ENCODE results near the gene SLC26A5. TPM values are rescaled to one million over a fixed set of nuclear protein-coding genes. Genes with fewer than 3 reads are reported as not detected.

Gene SLC26A5
- total RNA-seq, 4 donors from 2014 or later, result 0.51 to 2.5 (median 1.0) TPM

DNA sequence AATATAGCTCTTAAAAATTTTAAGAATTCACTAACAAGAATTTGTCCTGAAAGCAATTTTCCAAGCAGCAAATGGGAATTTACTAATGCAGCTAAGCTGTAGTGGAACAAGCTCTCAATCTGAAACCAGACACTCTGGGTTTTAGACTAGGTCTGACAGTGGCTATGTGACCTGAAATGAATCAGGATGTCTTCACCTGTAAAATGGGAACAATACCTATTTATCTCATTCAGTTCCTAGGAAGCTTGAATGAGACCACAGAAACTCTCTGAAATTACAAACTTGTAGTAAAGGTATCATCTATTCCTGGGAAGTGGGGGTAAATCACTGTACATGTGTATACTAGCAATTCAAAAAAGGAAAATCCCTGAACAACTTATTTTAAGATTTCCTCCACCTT is 102.7 kb downstream of the SLC26A5 start:
- TF ChIP-seq CTCF (IDR thresholded peaks at IDR 0.05) (no peak), POLR2A (IDR thresholded peaks at IDR 0.05) (no peak)
- intact Hi-C loops (cut with DNase I; ENCODE audit: low total_unique reads), result no loop called here
- no peak for DNase-seq (ENCODE audit: low spot score in 2 of 2)
- no peak overlapping the region for H3K4me3 ChIP-seq (ENCODE audit: low read depth, poor library complexity, severe bottlenecking)

DNA sequence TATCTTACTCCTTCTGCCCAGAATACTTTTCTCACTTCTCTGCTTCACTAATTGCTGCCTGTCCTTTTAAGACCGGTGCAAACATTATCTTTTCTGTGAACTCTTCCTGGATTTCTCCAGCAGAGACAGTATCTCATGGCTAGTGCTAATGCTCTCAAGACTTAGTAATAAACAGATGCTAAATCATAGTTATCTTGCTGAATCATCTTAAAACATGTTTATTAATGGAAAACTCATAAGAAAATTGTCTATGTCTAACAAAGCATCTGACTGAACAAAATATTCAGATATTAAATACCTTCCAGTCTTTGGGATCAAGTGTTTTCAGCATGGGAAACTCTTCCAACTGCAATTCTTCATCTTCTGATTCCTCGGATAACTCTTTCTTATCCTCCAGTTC is 104.5 kb downstream of the SLC26A5 start:
- intact Hi-C loops (cut with DNase I; ENCODE audit: low total_unique reads), result no loop called here
- TF ChIP-seq CTCF (IDR thresholded peaks at IDR 0.05), result no peak
- no peak for TF ChIP-seq POLR2A (IDR thresholded peaks at IDR 0.05)
- DNase-seq (ENCODE audit: low spot score in 2 of 2), result no peak
- 85 to 88% methylated on average over 2 of the region's 2 CpGs for WGBS, 2 donors
- no peak overlapping the region for H3K4me3 ChIP-seq (ENCODE audit: low read depth, poor library complexity, severe bottlenecking)

GRCh38 chr7:103338864-103339263 is 107.1 kb downstream of the SLC26A5 start:
- intact Hi-C loops (cut with DNase I; ENCODE audit: low total_unique reads), result no loop called here
- no peak overlapping the region for H3K4me3 ChIP-seq (ENCODE audit: low read depth, poor library complexity, severe bottlenecking)
- no peak for DNase-seq (ENCODE audit: low spot score in 2 of 2)
- TF ChIP-seq CTCF (IDR thresholded peaks at IDR 0.05), result no peak
- no peak for TF ChIP-seq POLR2A (IDR thresholded peaks at IDR 0.05)
- 96 to 100% methylated on average over 2 of the region's 2 CpGs for WGBS, 2 donors

DNA sequence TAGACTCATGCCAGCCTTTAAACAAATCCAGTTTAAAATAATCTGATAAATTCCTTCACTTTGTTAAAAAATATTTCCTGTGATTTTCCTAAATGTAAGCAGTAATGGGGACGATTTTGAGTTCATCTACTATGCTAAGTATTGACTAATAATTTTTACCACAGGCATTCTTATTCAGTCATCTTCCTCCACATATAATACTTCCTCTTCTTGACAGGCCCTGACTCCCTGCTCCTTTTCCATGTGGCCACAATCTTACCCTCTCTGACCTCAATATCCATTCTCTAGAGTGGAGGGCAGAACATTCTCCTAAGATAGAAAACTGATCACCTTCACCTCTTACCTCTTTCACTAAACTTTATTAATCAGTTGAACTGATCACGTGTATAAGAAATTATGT is 109.2 kb downstream of the SLC26A5 start:
- TF ChIP-seq POLR2A (IDR thresholded peaks at IDR 0.05) (no peak), CTCF (IDR thresholded peaks at IDR 0.05) (no peak)
- 88 to 94% methylated on average over 2 of the region's 2 CpGs for WGBS, 2 donors
- no peak for DNase-seq (ENCODE audit: low spot score in 2 of 2)
- no peak overlapping the region for H3K4me3 ChIP-seq (ENCODE audit: low read depth, poor library complexity, severe bottlenecking)
- intact Hi-C loops (cut with DNase I; ENCODE audit: low total_unique reads), result no loop called here

DNA sequence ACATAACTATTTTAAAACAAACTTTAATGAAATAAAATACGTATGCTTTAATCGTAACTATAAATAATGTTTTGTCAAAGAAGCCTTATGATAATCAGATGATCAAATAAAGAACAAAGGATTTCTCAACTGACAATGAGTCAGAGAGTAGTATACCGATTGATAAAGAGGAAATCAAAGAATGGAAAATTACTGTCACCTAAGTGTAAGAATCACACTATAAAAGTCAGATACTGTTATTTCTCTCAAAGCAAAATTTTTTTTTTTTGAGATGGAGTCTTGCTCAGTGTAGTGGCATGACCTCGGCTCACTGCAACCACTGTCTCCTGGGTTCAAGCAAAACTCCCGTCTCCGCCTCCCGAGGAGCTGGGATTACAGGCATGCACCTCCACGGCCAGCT is 120.3 kb downstream of the SLC26A5 start:
- intact Hi-C loops (cut with DNase I; ENCODE audit: low total_unique reads), result no loop called here
- whole genome bisulfite sequencing, 2 donors, result 83 to 87% methylated on average over 8 of the region's 8 CpGs
- H3K4me3 ChIP-seq (ENCODE audit: low read depth, poor library complexity, severe bottlenecking), result no peak overlapping the region

More for the DNA sequence above, 120.3 kb downstream of the SLC26A5 start:
- DNase-seq (ENCODE audit: low spot score in 2 of 2), result no peak
- TF ChIP-seq CTCF (IDR thresholded peaks at IDR 0.05) (no peak), POLR2A (IDR thresholded peaks at IDR 0.05) (no peak)

Other genes with a start within 250 kb of the SLC26A5 start
- gene PMPCB, start 148.8 kb downstream of the SLC26A5 start, total RNA-seq, result 10 to 100 TPM; 43.3 to 49.5 (median 47.5) TPM
- gene DNAJC2, start 101.4 kb downstream of the SLC26A5 start, total RNA-seq, result 10 to 100 TPM in 3 of 4 donors, 1 to 10 TPM in 1; 8.7 to 17.9 (median 11.0) TPM
- gene PSMC2, start 98.6 kb downstream of the SLC26A5 start, total RNA-seq, result 100 to 1,000 TPM in 2 of 4 donors, 10 to 100 TPM in 2; 75.3 to 124 (median 107) TPM